ENCODE data around the gene VPS13D.

Gene VPS13D

GRCh38 chr1:12230549-12231275 lies 882 bp downstream of the VPS13D start:
- DNase-seq, result peak; percentile 40

- DNase-seq, result no peak
Observed at GRCh38 chr1:12231276-12231595, 1.4 kb downstream of the VPS13D start.

- DNase-seq, result no peak
Observed at GRCh38 chr1:12232221-12232620, 2.4 kb downstream of the VPS13D start.

- DNase-seq, result peak; percentile 14
Observed at GRCh38 chr1:12244078-12244477, 14.2 kb downstream of the VPS13D start.

- no peak for DNase-seq
Observed at GRCh38 chr1:12244585-12244984, 14.8 kb downstream of the VPS13D start.

GRCh38 chr1:12245116-12245515 lies 15.3 kb downstream of the VPS13D start:
- no peak for DNase-seq

GRCh38 chr1:12245733-12246132 lies 15.9 kb downstream of the VPS13D start:
- no peak for DNase-seq

- no peak for DNase-seq
Observed at GRCh38 chr1:12246584-12246983, 16.8 kb downstream of the VPS13D start.

GRCh38 chr1:12249181-12249580 lies 19.4 kb downstream of the VPS13D start:
- peak; percentile 40 for DNase-seq

GRCh38 chr1:12249748-12250147 lies 19.9 kb downstream of the VPS13D start:
- DNase-seq, result no peak

- no peak for DNase-seq
Observed at GRCh38 chr1:12251442-12251841, 21.6 kb downstream of the VPS13D start.

- DNase-seq, result no peak
Observed at GRCh38 chr1:12255913-12256312, 26.1 kb downstream of the VPS13D start.

- DNase-seq, result no peak
Observed at GRCh38 chr1:12258272-12258671, 28.4 kb downstream of the VPS13D start.

- no peak for DNase-seq
Observed at GRCh38 chr1:12269351-12269750, 39.5 kb downstream of the VPS13D start.

- DNase-seq, result no peak
Observed at GRCh38 chr1:12271033-12271432, 41.2 kb downstream of the VPS13D start.

GRCh38 chr1:12272770-12273169 lies 42.9 kb downstream of the VPS13D start:
- no peak for DNase-seq

GRCh38 chr1:12275370-12275769 lies 45.5 kb downstream of the VPS13D start:
- DNase-seq, result peak; percentile 23

GRCh38 chr1:12276225-12276624 lies 46.4 kb downstream of the VPS13D start:
- peak; percentile 6 for DNase-seq

GRCh38 chr1:12279003-12279402 lies 49.2 kb downstream of the VPS13D start:
- no peak for DNase-seq

- no peak for DNase-seq
Observed at GRCh38 chr1:12279728-12280464, 50.1 kb downstream of the VPS13D start.

GRCh38 chr1:12282142-12282541 lies 52.3 kb downstream of the VPS13D start:
- DNase-seq, result no peak

GRCh38 chr1:12284486-12284885 lies 54.7 kb downstream of the VPS13D start:
- DNase-seq, result no peak

- peak; percentile 48 for DNase-seq
Observed at GRCh38 chr1:12285496-12286143, 55.8 kb downstream of the VPS13D start.

- DNase-seq, result no peak
Observed at GRCh38 chr1:12287869-12288268, 58.0 kb downstream of the VPS13D start.

Data from EL (cell line).